Esophagus squamous epithelium (tissue), 5 donors: Measurements from ENCODE around the gene ATP8A1. TPM values are rescaled to one million over a fixed set of nuclear protein-coding genes. Genes with fewer than 3 reads are reported as not detected.

Source experiments
- DNase-seq: peaks from one replicate; lab custom pipeline; 2025; lab: John Stamatoyannopoulos, UW
- H3K27ac ChIP-seq, 4 donors: fragments of 200-600 bp; sonication (generic); one replicate each; pipeline ENCODE4 v1.5.1; 2016 to 2019; ENCODE audit warnings: mild to moderate bottlenecking in 1 of 4
- H3K27me3 ChIP-seq, 4 donors: fragments of 200-600 bp; sonication (generic); 1 replicate in 3 of 4; 2 replicates in 1 of 4; pipeline versions ENCODE4 v1.5.1 to v1.6.0; 2017 to 2021; ENCODE audit warnings: antibody characterized with exemption in 1 of 4
- H3K36me3 ChIP-seq, 3 donors: fragments of 200-600 bp; sonication (generic); one replicate each; pipeline ENCODE4 v1.5.1; 2016 to 2019
- H3K4me1 ChIP-seq, 3 donors: fragments of 200-600 bp; sonication (generic); one replicate each; pipeline ENCODE4 v1.5.1; 2017 to 2019
- H3K4me3 ChIP-seq, 4 donors: fragments of 200-600 bp; sonication (generic); 1 replicate in 3 of 4; 2 replicates in 1 of 4; pipeline ENCODE4 v1.5.1; 2016 to 2019; ENCODE audit warnings: mild to moderate bottlenecking in 2 of 4, moderate library complexity in 1 of 4
- H3K9me3 ChIP-seq, 3 donors: fragments of 200-600 bp; sonication (generic); one replicate each; pipeline ENCODE4 v1.5.1; 2016 to 2019
- CTCF ChIP-seq, 6 experiments: fragments of 450-650 bp in 4 of 6; fragments of 200-600 bp in 2 of 6; sonication (generic) in 2 of 6; IDR thresholded peaks; one replicate each; pipeline ENCODE4 v1.5.1; 2016 to 2019; ENCODE audit warnings: antibody characterized with exemption in 6 of 6, mild to moderate bottlenecking in 4 of 6, moderate library complexity in 4 of 6
- POLR2A ChIP-seq, 4 donors: fragments of 450-650 bp; IDR thresholded peaks; one replicate each; pipeline ENCODE4 v1.6.1; 2017; ENCODE audit warnings: antibody characterized with exemption in 4 of 4, mild to moderate bottlenecking in 4 of 4, moderate library complexity in 3 of 4
- WGBS, 2 donors: methylation state at CpG; one replicate each; pipeline ENCODE4 v1.1.5; 2018; 5-methylcytosine and 5-hydroxymethylcytosine counted together
- intact Hi-C: fragments of 100-400 bp; cut with DNase I; formaldehyde crosslinking; loops from one replicate; pipeline ENCODE4 v1.15.0; 2022
- total RNA-seq, 4 donors: library from RNA; depleted of rRNA; stranded (reverse); fragments of >200 nt; gene quantifications; one replicate each; pipeline ENCODE4 v1.1.0, GENCODE V29; 2016
- donor health status: DM: yes; HTN: yes; CAD: no.

Gene ATP8A1
- total RNA-seq, 4 donors from 2014 or later = 1.9 to 11.8 (median 3.3) TPM

GRCh38 chr4:42579903-42580302, 77.0 kb downstream of the ATP8A1 start:
- no peaks in the 10 kb centered on the region for H3K4me1 ChIP-seq
- H3K27me3 ChIP-seq = no peaks in the 10 kb centered on the region
- TF ChIP-seq CTCF (IDR thresholded peaks at IDR 0.05) = no peak
- no peak for TF ChIP-seq POLR2A (IDR thresholded peaks at IDR 0.05)
- 64 to 78% methylated on average over 3 of the region's 3 CpGs for WGBS, 2 donors
- H3K36me3 ChIP-seq = no peaks in the 10 kb centered on the region
- DNase-seq = no peak
- H3K4me3 ChIP-seq = no peak overlapping the region
- intact Hi-C loops = no loop called here
- no peak overlapping the region for H3K27ac ChIP-seq
- H3K9me3 ChIP-seq = no peaks in the 10 kb centered on the region

GRCh38 chr4:42578187-42578586, 78.7 kb downstream of the ATP8A1 start:
- Histone ChIP-seq H3K36me3 (no peaks in the 10 kb centered on the region), H3K27ac (no peak overlapping the region), H3K27me3 (no peaks in the 10 kb centered on the region), H3K4me3 (no peak overlapping the region), H3K4me1 (no peaks in the 10 kb centered on the region), H3K9me3 (no peaks in the 10 kb centered on the region)
- 88 to 89% methylated on average over 3 of the region's 3 CpGs for WGBS, 2 donors
- intact Hi-C loops = no loop called here
- DNase-seq = no peak
- TF ChIP-seq CTCF (IDR thresholded peaks at IDR 0.05) = no peak
- TF ChIP-seq POLR2A (IDR thresholded peaks at IDR 0.05) = no peak

- Histone ChIP-seq H3K9me3 (no peaks in the 10 kb centered on the region), H3K27me3 (no peaks in the 10 kb centered on the region), H3K27ac (no peak overlapping the region), H3K4me1 (peaks cover 0 to 10% (median 0%) of the 10 kb centered on the region in 3 donors), H3K36me3 (no peaks in the 10 kb centered on the region), H3K4me3 (no peak overlapping the region)
- TF ChIP-seq CTCF (IDR thresholded peaks at IDR 0.05) = no peak
- no peak for TF ChIP-seq POLR2A (IDR thresholded peaks at IDR 0.05)
- no peak for DNase-seq
- intact Hi-C loops = no loop called here
- 86% methylated on average over 4 of the region's 4 CpGs for WGBS, 2 donors
Observed at GRCh38 chr4:42574870-42575430, 82.0 kb downstream of the ATP8A1 start.

GRCh38 chr4:42573249-42573648, 83.7 kb downstream of the ATP8A1 start:
- 84 to 90% methylated on average over 4 of the region's 4 CpGs for WGBS, 2 donors
- intact Hi-C loops = no loop called here
- no peak for TF ChIP-seq CTCF (IDR thresholded peaks at IDR 0.05)
- no peak for TF ChIP-seq POLR2A (IDR thresholded peaks at IDR 0.05)
- Histone ChIP-seq H3K27ac (no peak overlapping the region), H3K4me1 (peaks cover 0 to 11% (median 0%) of the 10 kb centered on the region in 3 donors), H3K36me3 (no peaks in the 10 kb centered on the region), H3K9me3 (no peaks in the 10 kb centered on the region), H3K27me3 (no peaks in the 10 kb centered on the region), H3K4me3 (no peak overlapping the region)
- DNase-seq = no peak

GRCh38 chr4:42570221-42570620, 86.7 kb downstream of the ATP8A1 start:
- intact Hi-C loops = no loop called here
- no peak overlapping the region for H3K27ac ChIP-seq

More at GRCh38 chr4:42570221-42570620, 86.7 kb downstream of the ATP8A1 start:
- WGBS, 2 donors = 60 to 82% methylated on average over 1 of the region's 1 CpG
- DNase-seq = no peak
- TF ChIP-seq POLR2A (IDR thresholded peaks at IDR 0.05) (no peak), CTCF (IDR thresholded peaks at IDR 0.05) (no peak)
- Histone ChIP-seq H3K27me3 (no peaks in the 10 kb centered on the region), H3K4me1 (peaks cover 0 to 11% (median 0%) of the 10 kb centered on the region in 3 donors), H3K9me3 (no peaks in the 10 kb centered on the region), H3K36me3 (no peaks in the 10 kb centered on the region), H3K4me3 (no peak overlapping the region)
